GM18951 (cell line): ENCODE results near the gene SSBP1.
"Not testable (repeated sequence)": the region's sequence is repeated elsewhere in the genome, so short reads cannot be mapped to it uniquely, and the experiment has no call there.

ENCODE experiments used
- POLR2A ChIP-seq: IDR thresholded peaks from 4 replicates; pipeline ENCODE4 v1.6.1; 2011; ENCODE audit warnings: mild to moderate bottlenecking; ENCODE audit not compliant: insufficient read length, insufficient read depth; ENCODE audit errors: extremely low read depth
- in situ Hi-C: fragments of 300-500 bp; cut with MboI; formaldehyde crosslinking; loops from one replicate; pipeline ENCODE4 v1.12.0; 2022; ENCODE audit warnings: low sequenced_read_pairs, mixed read lengths, inconsistent platforms; ENCODE audit not compliant: unreplicated experiment

SSBP1 gene

GRCh38 chr7:141737836-141738591, at the start of gene SSBP1:
TSS of gene SSBP1 (plus strand) at chr7:141738358. CDS start at chr7:141739167, 809 bp downstream.
- TF ChIP-seq POLR2A: peak; percentile 88
- in situ Hi-C loops: no loop called here

GRCh38 chr7:141689072-141689825, 48.9 kb upstream of the SSBP1 start:
- in situ Hi-C loops: not testable (repeated sequence)

- no peak for TF ChIP-seq POLR2A
- in situ Hi-C loops: no loop called here
These were observed 46.6 kb upstream of the SSBP1 start for GRCh38 chr7:141691540-141691939.

- in situ Hi-C loops: no loop called here
- TF ChIP-seq POLR2A: no peak
These were observed 46.2 kb upstream of the SSBP1 start for GRCh38 chr7:141691961-141692360.

GRCh38 chr7:141693082-141693481, 45.1 kb upstream of the SSBP1 start:
- no peak for TF ChIP-seq POLR2A
- in situ Hi-C loops: no loop called here

GRCh38 chr7:141695803-141696289, 42.3 kb upstream of the SSBP1 start:
- no peak for TF ChIP-seq POLR2A
- in situ Hi-C loops: no loop called here

GRCh38 chr7:141696348-141696747, 41.8 kb upstream of the SSBP1 start:
- no peak for TF ChIP-seq POLR2A
- in situ Hi-C loops: no loop called here

- in situ Hi-C loops: no loop called here
- no peak for TF ChIP-seq POLR2A
These were observed 40.8 kb upstream of the SSBP1 start for GRCh38 chr7:141697211-141697871.

GRCh38 chr7:141698247-141699015, 39.7 kb upstream of the SSBP1 start:
- in situ Hi-C loops: no loop called here
- TF ChIP-seq POLR2A: no peak

GRCh38 chr7:141699860-141700259, 38.3 kb upstream of the SSBP1 start:
- no peak for TF ChIP-seq POLR2A
- in situ Hi-C loops: no loop called here

GRCh38 chr7:141700296-141700847, 37.8 kb upstream of the SSBP1 start:
- TF ChIP-seq POLR2A: no peak

GRCh38 chr7:141700848-141701371, 37.2 kb upstream of the SSBP1 start:
- in situ Hi-C loops: no loop called here
- TF ChIP-seq POLR2A: no peak

More at GRCh38 chr7:141700296-141700847, 37.8 kb upstream of the SSBP1 start:
- in situ Hi-C loops: no loop called here
